Vagina (tissue), 2 donors: Measurements from ENCODE around the gene S100Z. TPM values are rescaled to one million over a fixed set of nuclear protein-coding genes. Genes with fewer than 3 reads are reported as not detected.

Source experiments
- DNase-seq, 2 donors: peaks; one replicate each; pipeline ENCODE4 v3.0.0-alpha.2; 2017; ENCODE audit errors: extremely low spot score in 2 of 2
- H3K27ac ChIP-seq: fragments of 200-600 bp; sonication (generic); one replicate; pipeline ENCODE4 v1.5.1; 2019
- H3K27me3 ChIP-seq: fragments of 200-600 bp; sonication (generic); one replicate; pipeline ENCODE4 v1.5.1; 2019
- H3K36me3 ChIP-seq, 2 donors: fragments of 200-600 bp; sonication (generic); one replicate each; pipeline ENCODE4 v1.5.1; 2017 to 2019
- H3K4me1 ChIP-seq: fragments of 200-600 bp; sonication (generic); one replicate; pipeline ENCODE4 v1.5.1; 2019
- H3K4me3 ChIP-seq, 2 donors: fragments of 200-600 bp; sonication (generic); 1 replicate in 1 of 2; 2 replicates in 1 of 2; pipeline ENCODE4 v1.5.1; 2016 to 2019
- H3K9me3 ChIP-seq: fragments of 200-600 bp; sonication (generic); one replicate; pipeline ENCODE4 v1.5.1; 2019
- CTCF ChIP-seq, 3 experiments: fragments of 450-650 bp in 2 of 3; fragments of 200-600 bp in 1 of 3; sonication (generic) in 1 of 3; IDR thresholded peaks; one replicate each; pipeline ENCODE4 v1.5.1; 2017 to 2019; ENCODE audit warnings: antibody characterized with exemption in 3 of 3, mild to moderate bottlenecking in 2 of 3, moderate library complexity in 2 of 3
- POLR2A ChIP-seq, 2 donors: fragments of 450-650 bp; IDR thresholded peaks; one replicate each; pipeline ENCODE4 v1.6.1; 2017; ENCODE audit warnings: antibody characterized with exemption in 2 of 2, mild to moderate bottlenecking in 2 of 2, moderate library complexity in 2 of 2
- POLR2AphosphoS5 ChIP-seq, 2 donors: sonication (generic); formaldehyde crosslinking; IDR thresholded peaks; one replicate each; pipeline ENCODE4 v1.9.0; 2017; ENCODE audit warnings: antibody characterized with exemption in 2 of 2, mild to moderate bottlenecking in 2 of 2, low read depth in 1 of 2; ENCODE audit not compliant: insufficient read depth in 1 of 2
- intact Hi-C: fragments of 100-400 bp; cut with DNase I; formaldehyde crosslinking; loops from one replicate; pipeline ENCODE4 v1.15.1; 2023
- small RNA-seq: library from RNA; depleted of rRNA; stranded (forward); fragments of <200 nt; gene quantifications from one replicate; pipeline ENCODE3, GENCODE V24; 2016
- total RNA-seq: library from RNA; depleted of rRNA; stranded (reverse); fragments of >200 nt; gene quantifications from one replicate; pipeline ENCODE4 v1.2.3, GENCODE V29; 2016

Gene S100Z
- total RNA-seq, 1 donor from 2014 or later: not detected

DNA sequence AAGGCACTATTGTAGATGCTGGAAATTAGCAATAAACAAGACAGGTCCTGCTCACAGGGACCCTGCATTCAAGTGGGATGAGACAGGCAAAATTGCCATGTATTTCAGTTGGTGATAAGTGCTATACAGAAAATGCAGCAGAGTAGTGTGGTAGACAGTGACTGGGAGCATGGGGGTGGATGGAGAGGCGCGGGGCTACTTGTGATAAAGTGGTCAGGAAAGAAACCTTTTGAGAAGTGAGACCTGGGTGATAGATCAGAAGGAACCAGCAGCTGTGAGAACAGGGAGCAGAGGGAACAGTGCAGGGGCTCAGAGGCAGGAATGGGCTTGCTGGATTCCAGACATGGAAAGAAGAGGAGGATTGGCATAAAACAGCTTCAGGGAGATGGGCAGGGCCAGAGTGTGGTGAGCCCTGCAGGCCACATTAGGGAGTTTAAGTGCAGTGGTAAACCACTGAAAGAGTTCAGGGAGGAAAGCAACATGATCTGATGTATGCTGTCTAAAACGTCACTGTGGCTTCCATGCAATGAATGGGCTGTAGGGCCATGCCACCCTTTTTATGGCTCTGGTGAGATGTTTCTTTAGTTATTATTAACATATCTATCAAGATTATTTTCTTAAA, 110.3 kb downstream of the S100Z start:
- no peak for DNase-seq
- no peak overlapping the region for H3K27ac ChIP-seq
- no peak overlapping the region for H3K4me3 ChIP-seq
- H3K36me3 ChIP-seq: no peaks in the 10 kb centered on the region
- no peak for TF ChIP-seq POLR2AphosphoS5 (IDR thresholded peaks at IDR 0.05; ENCODE audit: insufficient read depth in 1 of 2, low read depth in 1 of 2)
- no peak for TF ChIP-seq CTCF (IDR thresholded peaks at IDR 0.05)
- no peak for TF ChIP-seq POLR2A (IDR thresholded peaks at IDR 0.05)
- intact Hi-C loops: no loop called here
- no peaks in the 10 kb centered on the region for H3K4me1 ChIP-seq
- no peaks in the 10 kb centered on the region for H3K27me3 ChIP-seq
- H3K9me3 ChIP-seq: no peaks in the 10 kb centered on the region

DNA sequence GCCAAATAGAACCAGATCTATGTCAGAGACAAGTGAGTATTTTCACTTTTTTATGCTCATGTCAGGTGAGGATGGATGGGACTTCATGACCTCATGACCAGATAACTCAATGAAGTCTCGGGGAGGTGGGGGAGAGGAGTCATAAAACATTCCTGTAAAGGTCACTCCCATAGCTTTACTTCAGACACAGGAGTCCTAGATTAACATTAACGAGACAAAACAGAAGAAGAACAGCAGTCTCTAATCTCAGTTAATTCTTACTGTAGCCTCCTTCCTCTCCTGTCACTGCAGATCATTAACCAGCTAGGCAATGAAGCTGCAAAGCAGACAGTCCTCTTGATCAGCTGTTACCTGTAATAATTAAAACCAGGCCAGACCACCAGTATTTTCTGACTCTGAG, 114.2 kb downstream of the S100Z start:
- Histone ChIP-seq H3K36me3 (no peaks in the 10 kb centered on the region), H3K27ac (no peak overlapping the region), H3K9me3 (no peaks in the 10 kb centered on the region), H3K27me3 (no peaks in the 10 kb centered on the region), H3K4me3 (no peak overlapping the region), H3K4me1 (no peaks in the 10 kb centered on the region)
- no peak for DNase-seq
- intact Hi-C loops: no loop called here
- TF ChIP-seq POLR2A (IDR thresholded peaks at IDR 0.05) (no peak), POLR2AphosphoS5 (IDR thresholded peaks at IDR 0.05; ENCODE audit: insufficient read depth in 1 of 2, low read depth in 1 of 2) (no peak), CTCF (IDR thresholded peaks at IDR 0.05) (no peak)

Small RNAs within 50 kb of the gene (small RNA-seq; reads per million reads assigned to genes)
- gene RN7SL208P (not detected), gene RNU6ATAC36P (not detected)

Other genes starting within 250 kb of the S100Z start
- not detected for gene F2RL2, start 226.6 kb upstream of the S100Z start, total RNA-seq
- gene F2R, start 133.9 kb upstream of the S100Z start, total RNA-seq: 7.1 TPM
- 6.6 TPM for gene F2RL1, start 31.0 kb upstream of the S100Z start, total RNA-seq
- gene CRHBP, start 103.0 kb downstream of the S100Z start, total RNA-seq: 5.9 TPM
- 12.0 TPM for gene AGGF1, start 180.4 kb downstream of the S100Z start, total RNA-seq
- 9.1 TPM for gene ZBED3, start 237.3 kb downstream of the S100Z start, total RNA-seq